ENCODE measurements around the gene SLC35G1. TPM values are rescaled to one million over a fixed set of nuclear protein-coding genes. Genes with fewer than 3 reads are reported as not detected.
A peak's percentile ranks its signal among the peaks of the same experiment; 100 is the strongest.

The SLC35G1 gene
- total and polyA plus RNA-seq, 12 donors = 1.1 to 11.2 (median 2.9) TPM

- no peak for TF ChIP-seq POLR2A (IDR thresholded peaks at IDR 0.05)
- TF ChIP-seq, protein P1, sequence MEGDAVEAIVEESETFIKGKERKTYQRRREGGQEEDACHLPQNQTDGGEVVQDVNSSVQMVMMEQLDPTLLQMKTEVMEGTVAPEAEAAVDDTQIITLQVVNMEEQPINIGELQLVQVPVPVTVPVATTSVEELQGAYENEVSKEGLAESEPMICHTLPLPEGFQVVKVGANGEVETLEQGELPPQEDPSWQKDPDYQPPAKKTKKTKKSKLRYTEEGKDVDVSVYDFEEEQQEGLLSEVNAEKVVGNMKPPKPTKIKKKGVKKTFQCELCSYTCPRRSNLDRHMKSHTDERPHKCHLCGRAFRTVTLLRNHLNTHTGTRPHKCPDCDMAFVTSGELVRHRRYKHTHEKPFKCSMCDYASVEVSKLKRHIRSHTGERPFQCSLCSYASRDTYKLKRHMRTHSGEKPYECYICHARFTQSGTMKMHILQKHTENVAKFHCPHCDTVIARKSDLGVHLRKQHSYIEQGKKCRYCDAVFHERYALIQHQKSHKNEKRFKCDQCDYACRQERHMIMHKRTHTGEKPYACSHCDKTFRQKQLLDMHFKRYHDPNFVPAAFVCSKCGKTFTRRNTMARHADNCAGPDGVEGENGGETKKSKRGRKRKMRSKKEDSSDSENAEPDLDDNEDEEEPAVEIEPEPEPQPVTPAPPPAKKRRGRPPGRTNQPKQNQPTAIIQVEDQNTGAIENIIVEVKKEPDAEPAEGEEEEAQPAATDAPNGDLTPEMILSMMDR (IDR thresholded peaks at IDR 0.05) = no peak
- DNase-seq = no peak
- 61 to 90% (median 68%) methylated on average over 1 of the region's 1 CpG for WGBS, 4 donors
- Histone ChIP-seq H3K4me3 (no peak overlapping the region), H3K4me1 (replicated peaks in 1 of 2) (no peaks in the 10 kb centered on the region), H3K27me3 (no peaks in the 10 kb centered on the region), H3K36me3 (replicated peaks in 1 of 2) (no peaks in the 10 kb centered on the region), H3K9me3 (replicated peaks in 1 of 3) (no peaks in the 10 kb centered on the region), H3K27ac (no peak overlapping the region)
- intact Hi-C loops (cut with DNase I) = no loop called here
These were observed 26.3 kb upstream of the SLC35G1 start for GRCh38 chr10:93867525-93867924.

GRCh38 chr10:93871671-93872204 lies 22.0 kb upstream of the SLC35G1 start:
- H3K27ac ChIP-seq = no peak overlapping the region
- DNase-seq = no peak
- no peaks in the 10 kb centered on the region for H3K27me3 ChIP-seq
- intact Hi-C loops (cut with DNase I) = loop anchor here in 1 of 2 donors (5.0 kb wide), 1 partner anchor 171 kb away; no protein-coding TSS in a partner anchor
- H3K4me1 ChIP-seq (replicated peaks in 1 of 2) = peaks cover 0 to 13% of the 10 kb centered on the region in 2 donors
- H3K9me3 ChIP-seq (replicated peaks in 1 of 3) = no peaks in the 10 kb centered on the region
- no peaks in the 10 kb centered on the region for H3K36me3 ChIP-seq (replicated peaks in 1 of 2)
- 68 to 88% (median 83%) methylated on average over 2 of the region's 2 CpGs for WGBS, 4 donors
- H3K4me3 ChIP-seq = no peak overlapping the region
- TF ChIP-seq, protein P1 (IDR thresholded peaks at IDR 0.05) = no peak
- no peak for TF ChIP-seq POLR2A (IDR thresholded peaks at IDR 0.05)

- no peaks in the 10 kb centered on the region for H3K36me3 ChIP-seq (replicated peaks in 1 of 2)
- no peak overlapping the region for H3K27ac ChIP-seq
- H3K4me3 ChIP-seq = no peak overlapping the region
- intact Hi-C loops (cut with DNase I) = loop anchor here in 1 of 2 donors (5.0 kb wide), 1 partner anchor 170 kb away; no protein-coding TSS in a partner anchor
- H3K9me3 ChIP-seq (replicated peaks in 1 of 3) = no peaks in the 10 kb centered on the region
- no peak for DNase-seq
- H3K27me3 ChIP-seq = no peaks in the 10 kb centered on the region
- peaks cover 0 to 13% of the 10 kb centered on the region in 2 donors for H3K4me1 ChIP-seq (replicated peaks in 1 of 2)
- WGBS, 4 donors = 86 to 91% (median 87%) methylated on average over 2 of the region's 2 CpGs
- no peak for TF ChIP-seq POLR2A (IDR thresholded peaks at IDR 0.05)
- TF ChIP-seq, protein P1 (IDR thresholded peaks at IDR 0.05) = no peak
These were observed 21.2 kb upstream of the SLC35G1 start for GRCh38 chr10:93872375-93873158.

DNA sequence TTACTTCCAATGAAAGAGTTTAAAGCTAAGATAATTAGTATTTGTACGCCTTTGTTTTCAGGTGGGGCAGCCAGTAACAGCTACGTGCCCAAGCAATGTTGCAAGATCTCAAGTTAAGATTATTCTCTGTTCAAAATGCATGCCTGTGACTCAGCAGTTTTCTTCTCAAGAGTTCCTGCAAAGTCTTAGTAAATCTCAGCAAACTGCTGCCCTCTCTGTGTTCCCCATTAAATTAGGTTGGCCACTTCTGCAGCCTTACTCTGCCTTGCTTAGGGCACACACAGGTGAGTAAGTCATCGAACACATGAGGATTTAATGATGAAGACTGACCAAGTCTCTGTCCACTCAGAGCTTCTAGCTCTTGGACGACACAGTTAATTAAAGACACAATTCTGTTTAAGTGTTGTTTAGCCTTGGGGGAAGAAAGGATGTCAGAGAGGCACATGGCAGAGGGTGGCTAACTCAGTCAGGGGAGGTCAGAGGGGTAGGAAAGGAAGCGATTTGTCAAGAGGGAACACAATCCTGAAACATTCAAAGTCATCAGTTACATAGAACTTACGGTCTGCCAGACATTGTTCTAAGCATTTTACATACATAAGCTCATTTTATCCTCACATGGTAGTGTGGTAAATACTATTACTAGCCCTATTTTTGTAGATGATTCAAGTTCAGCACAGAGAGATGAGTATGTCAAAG lies 20.2 kb upstream of the SLC35G1 start:
- Histone ChIP-seq H3K9me3 (replicated peaks in 1 of 3) (no peaks in the 10 kb centered on the region), H3K27me3 (no peaks in the 10 kb centered on the region), H3K36me3 (replicated peaks in 1 of 2) (no peaks in the 10 kb centered on the region), H3K4me3 (no peak overlapping the region), H3K4me1 (replicated peaks in 1 of 2) (peaks cover 0 to 13% of the 10 kb centered on the region in 2 donors), H3K27ac (no peak overlapping the region)
- DNase-seq = peak in 1 of 7 donors; percentile 4
- WGBS, 4 donors = 56 to 68% (median 61%) methylated on average over 6 of the region's 6 CpGs
- TF ChIP-seq, protein P1 (IDR thresholded peaks at IDR 0.05) = no peak
- TF ChIP-seq POLR2A (IDR thresholded peaks at IDR 0.05) = no peak
- intact Hi-C loops (cut with DNase I) = loop anchor here in 1 of 2 donors (5.0 kb wide), 1 partner anchor 169 kb away; no protein-coding TSS in a partner anchor
